Fibroblast of villous mesenchyme (primary cell): ENCODE measurements around the gene KBTBD12. TPM values are rescaled to one million over a fixed set of nuclear protein-coding genes. Genes with fewer than 3 reads are reported as not detected.
"Not testable (repeated sequence)": the region's sequence is repeated elsewhere in the genome, so short reads cannot be mapped to it uniquely, and the experiment has no call there.

Source experiments
- DNase-seq: peaks from one replicate; pipeline ENCODE4 v3.0.0-alpha.2; 2010; ENCODE audit warnings: low read depth
- H3K4me3 ChIP-seq: 2 replicates; pipeline ENCODE4 v1.5.1; 2011; ENCODE audit warnings: low read depth, mild to moderate bottlenecking, low read length
- CTCF ChIP-seq: IDR thresholded peaks from 2 replicates; pipeline ENCODE4 v1.5.1; 2012; ENCODE audit warnings: low read depth, mild to moderate bottlenecking, low read length; ENCODE audit not compliant: insufficient read depth
- total RNA-seq: library from RNA; depleted of rRNA; stranded (reverse); fragments of >200 nt; gene quantifications from 2 replicates; pipeline ENCODE4 v1.2.3, GENCODE V29; 2012

KBTBD12 gene
- total RNA-seq, 1 donor = not detected

- H3K4me3 ChIP-seq = no peak overlapping the region
- no peak for TF ChIP-seq CTCF
- no peak for DNase-seq
Measured at GRCh38 chr3:127911421-127911931, 3.6 kb upstream of the KBTBD12 start.

- H3K4me3 ChIP-seq, DNase-seq: not testable (repeated sequence)
Measured at GRCh38 chr3:127913841-127914240, 1.2 kb upstream of the KBTBD12 start.

GRCh38 chr3:127914584-127914983, 448 bp upstream of the KBTBD12 start:
- no peak for TF ChIP-seq CTCF
- DNase-seq = peak; percentile 13
- H3K4me3 ChIP-seq = peak overlapping the region; percentile 43

- no peak for TF ChIP-seq CTCF
- H3K4me3 ChIP-seq = no peak overlapping the region
- DNase-seq = no peak
Measured at GRCh38 chr3:127915937-127916493, 983 bp downstream of the KBTBD12 start.

GRCh38 chr3:127920738-127921137, 5.7 kb downstream of the KBTBD12 start:
- DNase-seq = no peak
- no peak for TF ChIP-seq CTCF
- H3K4me3 ChIP-seq = no peak overlapping the region

GRCh38 chr3:127923611-127924010, 8.6 kb downstream of the KBTBD12 start:
- no peak overlapping the region for H3K4me3 ChIP-seq
- DNase-seq = no peak
- no peak for TF ChIP-seq CTCF

GRCh38 chr3:127925384-127925783, 10.4 kb downstream of the KBTBD12 start:
- no peak for TF ChIP-seq CTCF
- no peak for DNase-seq
- no peak overlapping the region for H3K4me3 ChIP-seq
